Aorta (tissue), 5 donors: ENCODE results near the gene NOTCH1. TPM values are rescaled to one million over a fixed set of nuclear protein-coding genes. Genes with fewer than 3 reads are reported as not detected.
"Not testable (repeated sequence)": the region's sequence is repeated elsewhere in the genome, so short reads cannot be mapped to it uniquely, and the experiment has no call there.

Experiments
- ATAC-seq: fragments of 200-7000 bp; cut with Tn5 transposase; one replicate; pipeline ENCODE4 v1.9.1; 2022; ENCODE audit warnings: moderate library complexity; ENCODE audit not compliant: low FRiP score
- DNase-seq, 2 donors: peaks; one replicate each; pipeline ENCODE4 v3.0.0-alpha.2; 2020
- H3K27ac ChIP-seq, 2 donors: one replicate each; pipeline ENCODE4 v1.5.1; 2013; ENCODE audit warnings: low read length in 2 of 2, mild to moderate bottlenecking in 2 of 2, moderate library complexity in 2 of 2, control low read depth in 1 of 2, inconsistent platforms in 1 of 2, low read depth in 1 of 2
- H3K27me3 ChIP-seq, 2 donors: one replicate each; pipeline ENCODE4 v1.6.1; 2013; ENCODE audit warnings: control low read depth in 1 of 2, low read length in 1 of 2, mild to moderate bottlenecking in 1 of 2, moderate library complexity in 1 of 2; ENCODE audit not compliant: insufficient read depth in 2 of 2, control insufficient read depth in 1 of 2
- H3K36me3 ChIP-seq, 2 donors: one replicate each; pipeline ENCODE4 v1.6.1; 2013; ENCODE audit warnings: control low read depth in 1 of 2, low read length in 1 of 2, mild to moderate bottlenecking in 1 of 2; ENCODE audit not compliant: insufficient read depth in 2 of 2, control insufficient read depth in 1 of 2
- H3K4me1 ChIP-seq, 2 donors: one replicate each; pipeline ENCODE4 v1.6.1; 2013; ENCODE audit warnings: low read length in 2 of 2, control low read depth in 1 of 2, mild to moderate bottlenecking in 1 of 2, moderate library complexity in 1 of 2; ENCODE audit not compliant: insufficient read depth in 2 of 2, control insufficient read depth in 1 of 2
- H3K4me3 ChIP-seq, 2 donors: one replicate each; pipeline ENCODE4 v1.5.1; 2013; ENCODE audit warnings: low read length in 2 of 2, control low read depth in 1 of 2, mild to moderate bottlenecking in 1 of 2
- H3K9me3 ChIP-seq: one replicate; pipeline ENCODE4 v1.6.1; 2013; ENCODE audit warnings: mild to moderate bottlenecking, low read length; ENCODE audit not compliant: control insufficient read depth
- WGBS, 2 donors: extraction: QIAGEN DNeasy Blood & Tissue Kit; methylation state at CpG; one replicate each; pipeline ENCODE4 v1.1.7; 2013; 5-methylcytosine and 5-hydroxymethylcytosine counted together
- intact Hi-C, 2 donors: fragments of 100-400 bp; cut with DNase I; formaldehyde crosslinking; loops; one replicate each; pipeline versions ENCODE4 v1.14.2 to v1.15.0; 2022
- polyA plus RNA-seq, 2 donors: library from polyadenylated mRNA; stranded (reverse); fragments of 200-250 nt; gene quantifications; one replicate each; pipeline ENCODE4 v1.2.3, GENCODE V29; 2013
- total RNA-seq, 2 donors: library from RNA; stranded (reverse); fragmentation: NEBNext Ultra II Directional; extraction: Animal tissue kit (Norgen Biotek cat#: 25700); gene quantifications; one replicate each; pipeline ENCODE4 v1.2.1, GENCODE V29; 2021
- donor health status: healthy with polysubstance abuse.
- donor health status: Bipolar disorder and iron deficiency.
- donor health status: DM: no; HTN: no; CAD: no.
- donor health status: DM: no; HTN: no; CAD: no.
- donor health status: DM: yes; HTN: yes; CAD: no.

The NOTCH1 gene
- total and polyA plus RNA-seq, 4 donors, result 3.1 to 81.6 (median 27.9) TPM

GRCh38 chr9:136561779-136562178 lies 15.9 kb upstream of the NOTCH1 start:
- no peak overlapping the region for H3K27ac ChIP-seq
- 89% methylated on average over 23 of the region's 23 CpGs for WGBS, 2 donors

GRCh38 chr9:136560586-136560985 lies 14.7 kb upstream of the NOTCH1 start:
- WGBS, 2 donors, result 93 to 98% methylated on average over 3 of the region's 3 CpGs
- no peaks in the 10 kb centered on the region for H3K4me1 ChIP-seq

More at GRCh38 chr9:136561779-136562178, 15.9 kb upstream of the NOTCH1 start:
- no peaks in the 10 kb centered on the region for H3K4me1 ChIP-seq
- intact Hi-C loops, result no loop called here
- no peaks in the 10 kb centered on the region for H3K27me3 ChIP-seq
- H3K9me3 ChIP-seq, result no peaks in the 10 kb centered on the region
- DNase-seq, result no peak
- no peaks in the 10 kb centered on the region for H3K36me3 ChIP-seq
- no peak overlapping the region for H3K4me3 ChIP-seq
- no peak for ATAC-seq

GRCh38 chr9:136559371-136559770 lies 13.5 kb upstream of the NOTCH1 start:
- ATAC-seq, H3K4me3 ChIP-seq, H3K9me3 ChIP-seq, H3K27me3 ChIP-seq, DNase-seq, H3K27ac ChIP-seq, H3K4me1 ChIP-seq, intact Hi-C loops, H3K36me3 ChIP-seq: not testable (repeated sequence)
- WGBS, 2 donors, result 100% methylated on average over 2 of the region's 2 CpGs

More at GRCh38 chr9:136560586-136560985, 14.7 kb upstream of the NOTCH1 start:
- Histone ChIP-seq H3K9me3 (no peaks in the 10 kb centered on the region), H3K27me3 (no peaks in the 10 kb centered on the region), H3K36me3 (no peaks in the 10 kb centered on the region), H3K4me3 (no peak overlapping the region), H3K27ac (no peak overlapping the region)
- DNase-seq, result no peak
- intact Hi-C loops, result no loop called here
- no peak for ATAC-seq

GRCh38 chr9:136558846-136559245 lies 13.0 kb upstream of the NOTCH1 start:
- DNase-seq, H3K9me3 ChIP-seq, H3K27ac ChIP-seq, intact Hi-C loops, H3K4me1 ChIP-seq, ATAC-seq, H3K27me3 ChIP-seq, H3K36me3 ChIP-seq, H3K4me3 ChIP-seq: not testable (repeated sequence)
- 90 to 91% methylated on average over 5 of the region's 5 CpGs for WGBS, 2 donors

- DNase-seq (no peak), ATAC-seq (no peak)
- no peaks in the 10 kb centered on the region for H3K9me3 ChIP-seq
- H3K27me3 ChIP-seq, result no peaks in the 10 kb centered on the region
- H3K27ac ChIP-seq, result no peak overlapping the region
- intact Hi-C loops, result no loop called here
- 64 to 67% methylated on average over 5 of the region's 5 CpGs for WGBS, 2 donors
- H3K4me3 ChIP-seq, result no peak overlapping the region
- no peaks in the 10 kb centered on the region for H3K4me1 ChIP-seq
- H3K36me3 ChIP-seq, result no peaks in the 10 kb centered on the region
Observed at GRCh38 chr9:136558373-136558772, 12.5 kb upstream of the NOTCH1 start.

GRCh38 chr9:136557036-136557435 lies 11.2 kb upstream of the NOTCH1 start:
- Histone ChIP-seq H3K36me3 (no peaks in the 10 kb centered on the region), H3K4me3 (no peak overlapping the region), H3K27ac (no peak overlapping the region), H3K9me3 (no peaks in the 10 kb centered on the region), H3K27me3 (no peaks in the 10 kb centered on the region), H3K4me1 (peaks cover 0 to 2% of the 10 kb centered on the region in 2 donors)
- intact Hi-C loops, result no loop called here
- 85 to 96% methylated on average over 9 to 10 of the region's 10 CpGs for WGBS, 2 donors
- no peak for DNase-seq
- ATAC-seq, result no peak

GRCh38 chr9:136556166-136556565 lies 10.3 kb upstream of the NOTCH1 start:
- Histone ChIP-seq H3K27ac (no peak overlapping the region), H3K27me3 (no peaks in the 10 kb centered on the region), H3K4me1 (peaks cover 0 to 2% of the 10 kb centered on the region in 2 donors), H3K4me3 (no peak overlapping the region), H3K36me3 (no peaks in the 10 kb centered on the region), H3K9me3 (no peaks in the 10 kb centered on the region)
- no peak for ATAC-seq
- intact Hi-C loops, result no loop called here
- 90 to 91% methylated on average over 18 of the region's 18 CpGs for WGBS, 2 donors
- DNase-seq, result no peak

GRCh38 chr9:136554870-136555269 lies 9.0 kb upstream of the NOTCH1 start:
- WGBS, 2 donors, result 89 to 90% methylated on average over 19 of the region's 19 CpGs

GRCh38 chr9:136553581-136553980 lies 7.7 kb upstream of the NOTCH1 start:
- Histone ChIP-seq H3K9me3 (no peaks in the 10 kb centered on the region), H3K36me3 (no peaks in the 10 kb centered on the region), H3K27me3 (no peaks in the 10 kb centered on the region), H3K27ac (no peak overlapping the region), H3K4me1 (peaks cover 0 to 2% of the 10 kb centered on the region in 2 donors), H3K4me3 (no peak overlapping the region)
- intact Hi-C loops, result loop anchor here in 1 of 2 donors (2.0 kb wide), 1 partner anchor 15 kb away; no protein-coding TSS in a partner anchor
- DNase-seq (no peak), ATAC-seq (no peak)
- 94 to 95% methylated on average over 14 of the region's 14 CpGs for WGBS, 2 donors

More at GRCh38 chr9:136554870-136555269, 9.0 kb upstream of the NOTCH1 start:
- intact Hi-C loops, result no loop called here
- ATAC-seq, result no peak
- Histone ChIP-seq H3K27me3 (no peaks in the 10 kb centered on the region), H3K4me3 (no peak overlapping the region), H3K4me1 (peaks cover 0 to 2% of the 10 kb centered on the region in 2 donors), H3K36me3 (no peaks in the 10 kb centered on the region), H3K9me3 (no peaks in the 10 kb centered on the region), H3K27ac (no peak overlapping the region)
- no peak for DNase-seq
